G401 (cell line): ENCODE measurements around the gene GNG2. TPM values are rescaled to one million over a fixed set of nuclear protein-coding genes. Genes with fewer than 3 reads are reported as not detected.
A peak's percentile ranks its signal among the peaks of the same experiment; 100 is the strongest.

Experiments
- DNase-seq: peaks from one replicate; pipeline ENCODE4 v3.0.0-alpha.2; 2015; ENCODE audit warnings: low spot score
- in situ Hi-C: cut with HindIII; loops from 2 replicates; pipeline ENCODE4 v1.10.0; 2016; ENCODE audit warnings: low sequenced_read_pairs, mixed read lengths
- total RNA-seq: library from RNA; depleted of rRNA; stranded (reverse); fragments of >200 nt; shearing (Covaris generic); gene quantifications from 2 replicates; pipeline ENCODE4 v1.2.3, GENCODE V29; 2014

GNG2 gene
- total RNA-seq, 1 experiment from 2014 or later: not detected

- in situ Hi-C loops: no loop called here
- DNase-seq: no peak
Observed at GRCh38 chr14:51850651-51851050, 9.8 kb upstream of the GNG2 start.

DNA sequence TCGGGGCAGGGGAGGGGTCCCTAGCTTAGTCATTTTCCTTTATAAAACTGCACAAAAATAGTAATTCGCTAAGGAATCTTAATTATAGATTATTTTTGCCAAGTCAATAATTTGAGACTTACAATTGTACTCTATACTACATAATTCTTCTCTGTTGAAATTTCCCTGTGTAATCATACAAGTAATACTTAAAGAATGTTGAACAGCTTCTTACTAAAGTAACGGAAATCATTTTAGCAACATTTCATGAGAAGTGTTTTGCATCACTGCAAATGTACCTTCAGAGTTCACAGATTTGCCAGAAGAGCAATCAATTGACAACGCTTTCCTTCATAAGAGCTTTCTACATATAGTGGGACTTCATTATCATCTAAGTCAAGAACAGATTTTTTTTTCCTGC, 7.9 kb upstream of the GNG2 start:
- no peak for DNase-seq
- in situ Hi-C loops: no loop called here

DNA sequence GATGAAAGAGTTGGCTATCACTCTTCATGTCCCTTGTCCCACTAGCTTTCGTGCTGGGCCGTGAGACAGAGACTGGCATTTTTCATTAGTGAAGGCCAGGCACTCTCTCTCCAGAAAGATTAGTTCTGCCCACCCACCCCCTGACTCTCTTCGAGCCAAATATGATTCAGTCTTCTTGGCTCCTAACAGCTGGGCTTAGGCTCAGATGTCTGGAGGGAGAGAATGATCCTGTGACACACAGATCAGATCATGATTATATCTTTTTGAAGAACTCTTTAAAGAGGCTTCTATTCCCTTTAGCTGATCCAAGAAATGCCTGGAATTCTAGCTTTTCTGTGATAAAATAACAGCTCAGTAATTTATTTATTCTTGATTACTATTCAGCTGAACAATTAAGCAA, 5.2 kb upstream of the GNG2 start:
- in situ Hi-C loops: no loop called here
- DNase-seq: no peak

GRCh38 chr14:51856792-51857296, 3.6 kb upstream of the GNG2 start:
- in situ Hi-C loops: no loop called here
- DNase-seq: no peak

GRCh38 chr14:51859131-51859530, 1.3 kb upstream of the GNG2 start:
- DNase-seq: no peak
- in situ Hi-C loops: no loop called here

- DNase-seq: peak; percentile 57
- in situ Hi-C loops: no loop called here
Observed at GRCh38 chr14:51860825-51861499, 550 bp downstream of the GNG2 start.

GRCh38 chr14:51862176-51862796, 1.9 kb downstream of the GNG2 start:
- in situ Hi-C loops: no loop called here
- no peak for DNase-seq

DNA sequence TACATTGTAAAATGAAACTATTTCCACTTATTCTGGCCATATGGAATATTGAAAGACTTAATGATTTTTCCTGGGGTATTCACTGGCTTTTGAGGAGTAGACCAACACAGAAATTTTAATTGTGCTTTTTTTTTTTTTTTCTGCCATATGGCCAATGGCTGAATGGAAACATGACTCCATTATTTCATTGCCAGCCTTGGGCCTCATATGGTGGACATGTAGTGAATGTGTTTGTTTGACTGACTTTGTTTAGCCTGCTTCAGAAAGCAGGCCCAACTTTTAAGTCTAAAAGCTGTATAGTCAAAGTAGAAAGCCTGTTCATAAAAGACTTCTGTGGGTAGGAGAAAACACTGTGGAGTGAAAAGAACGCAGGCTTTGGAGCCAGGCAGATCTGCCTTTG, 2.4 kb downstream of the GNG2 start:
- in situ Hi-C loops: no loop called here
- no peak for DNase-seq

DNA sequence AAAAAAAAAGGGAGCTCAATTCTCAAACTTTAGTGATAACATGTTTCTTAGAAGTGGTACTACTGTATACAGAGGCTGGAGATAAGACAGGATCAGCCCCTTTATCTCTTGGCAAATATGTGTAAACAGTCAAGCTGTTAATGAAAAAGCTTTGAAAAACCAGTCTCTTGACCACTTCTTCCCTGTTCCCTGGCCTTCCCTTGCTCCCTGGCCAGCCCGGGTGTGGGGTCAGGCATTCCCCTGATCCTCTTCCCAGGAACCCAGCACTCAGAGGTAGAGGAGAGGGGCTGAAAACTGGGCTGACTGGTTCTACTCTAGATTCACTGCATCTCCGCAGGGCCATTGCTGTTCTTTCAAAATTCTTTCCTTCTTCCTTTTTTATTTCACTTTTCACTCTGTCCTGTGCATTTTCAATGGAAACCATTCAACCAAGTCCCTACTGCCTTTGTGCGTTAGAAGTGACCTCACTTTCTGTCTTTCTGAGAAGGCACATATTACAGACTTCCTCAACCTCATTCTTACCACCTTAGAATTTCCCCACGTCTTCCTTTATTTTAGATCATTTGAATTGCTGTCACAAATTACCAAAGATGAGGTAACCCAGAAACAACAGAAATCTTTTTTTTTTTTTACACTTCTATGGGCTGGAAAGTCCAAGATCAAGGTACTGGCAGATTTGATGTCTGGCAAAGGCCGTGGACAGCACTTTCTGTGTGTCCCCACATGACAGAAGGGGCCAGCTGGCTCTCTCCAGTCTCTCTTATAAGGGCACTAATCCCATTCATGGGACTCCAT, 5.7 kb downstream of the GNG2 start:
- in situ Hi-C loops: no loop called here
- DNase-seq: no peak

DNA sequence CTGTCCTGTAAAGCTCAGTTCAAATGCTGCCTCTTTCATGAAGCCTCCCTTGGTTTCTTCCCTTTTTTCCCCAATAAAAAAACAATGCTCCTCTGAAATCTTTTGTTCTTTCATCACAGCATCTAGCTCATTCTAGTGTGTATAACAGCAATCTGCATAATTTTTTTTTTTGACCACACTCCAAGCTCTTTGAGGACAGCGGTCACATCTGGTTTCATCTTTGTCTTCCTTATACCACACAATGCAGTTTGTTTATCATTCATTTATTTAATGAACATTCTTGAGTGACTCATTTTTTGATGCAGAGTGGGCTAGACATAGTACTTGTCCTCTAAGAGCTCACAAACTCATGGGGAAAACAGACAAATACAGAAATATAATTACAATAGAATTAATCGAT, 7.3 kb downstream of the GNG2 start:
- in situ Hi-C loops: no loop called here
- DNase-seq: no peak

DNA sequence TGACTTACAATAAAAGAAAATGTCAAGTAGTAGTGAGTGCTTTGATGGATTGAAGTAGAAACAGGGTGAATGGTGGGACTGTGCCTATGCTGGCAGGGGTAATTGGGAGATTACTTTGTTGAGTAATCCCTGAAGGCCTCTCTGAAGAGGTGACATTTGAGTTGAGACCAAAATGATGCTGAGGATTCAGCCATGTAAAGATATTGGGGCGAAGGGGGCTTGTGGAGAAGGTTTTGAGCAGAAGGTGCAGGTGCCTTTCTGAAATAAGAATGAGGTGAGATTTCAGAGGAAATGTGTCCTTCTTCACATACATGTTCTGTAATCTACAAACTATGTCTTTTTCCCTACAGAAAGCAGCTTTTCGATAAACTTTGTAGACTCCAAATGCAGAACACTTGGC, 8.0 kb downstream of the GNG2 start:
- in situ Hi-C loops: no loop called here
- DNase-seq: no peak

DNA sequence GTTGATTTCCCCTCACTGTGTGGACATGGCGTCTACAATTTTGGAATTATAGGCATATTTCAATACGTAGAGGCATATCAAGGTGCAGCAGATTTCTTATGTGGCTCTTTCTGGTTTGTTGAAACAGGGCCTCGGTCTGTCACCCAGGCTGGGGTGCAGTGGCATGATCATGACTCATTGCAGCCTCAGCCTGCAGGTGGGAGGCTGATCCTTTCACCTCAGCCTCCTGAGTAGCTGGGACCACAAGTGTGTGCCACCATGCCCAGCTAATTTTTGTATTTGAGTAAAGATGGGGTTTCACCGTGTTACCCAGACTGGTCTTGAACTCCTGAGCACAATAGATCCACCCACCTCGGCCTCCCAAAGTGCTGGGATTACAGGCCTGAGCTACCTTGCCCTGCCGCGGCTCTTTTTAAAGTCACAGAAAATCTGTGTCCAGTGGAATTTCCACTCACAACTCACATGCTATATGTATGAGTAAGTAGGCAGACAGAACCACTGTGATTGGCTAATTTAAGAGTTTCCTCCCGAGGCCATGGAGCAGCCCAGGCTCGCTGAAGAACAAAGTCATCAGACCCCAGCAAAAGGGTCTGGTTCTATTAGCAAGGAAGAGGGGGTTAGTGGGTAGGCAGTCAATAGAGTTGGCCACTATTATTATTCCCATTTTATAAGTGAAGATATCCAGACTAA, 9.1 kb downstream of the GNG2 start:
- in situ Hi-C loops: no loop called here
- DNase-seq: no peak

DNA sequence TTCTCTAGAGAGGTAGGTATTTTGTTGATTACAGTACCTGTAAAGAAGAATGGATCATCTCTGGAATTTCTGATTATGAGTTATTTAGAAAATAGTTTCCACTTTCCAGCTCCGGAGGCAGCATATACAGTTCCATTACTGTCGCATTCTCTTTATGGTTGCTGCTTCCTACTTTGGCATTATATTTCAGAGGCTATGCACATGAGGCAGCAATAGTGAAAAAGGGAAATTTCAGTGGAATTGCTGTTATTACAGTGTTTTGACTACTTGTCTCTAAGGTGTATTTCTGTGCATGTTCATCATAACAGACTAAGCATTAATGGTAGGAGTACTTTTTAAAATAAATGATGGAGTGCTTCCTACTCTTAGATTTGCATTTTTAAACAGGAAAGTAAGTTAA, 10.2 kb downstream of the GNG2 start:
- DNase-seq: no peak
- in situ Hi-C loops: no loop called here

GRCh38 chr14:51871846-51872245, 11.4 kb downstream of the GNG2 start:
- no peak for DNase-seq

DNA sequence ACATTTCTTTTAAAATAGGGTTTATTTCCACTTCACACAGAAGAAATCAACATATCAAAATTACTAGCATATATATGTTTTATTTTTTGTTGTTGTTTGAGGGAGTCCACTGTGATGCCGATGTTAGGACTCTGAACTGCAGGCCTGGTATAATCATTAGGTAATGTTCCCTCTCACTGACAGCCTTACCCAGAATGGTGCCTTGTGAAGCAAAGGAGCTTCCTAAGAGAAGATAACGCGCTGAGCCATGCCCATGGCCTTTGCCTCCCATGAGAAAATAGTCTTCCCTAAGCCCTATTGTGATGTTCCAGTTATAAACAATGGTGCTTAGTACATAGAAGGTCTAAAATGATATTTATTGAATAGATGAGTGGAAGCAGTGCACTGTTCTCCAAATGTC, 12.0 kb downstream of the GNG2 start:
- DNase-seq: no peak
- in situ Hi-C loops: no loop called here

More at GRCh38 chr14:51871846-51872245, 11.4 kb downstream of the GNG2 start:
- in situ Hi-C loops: no loop called here

DNA sequence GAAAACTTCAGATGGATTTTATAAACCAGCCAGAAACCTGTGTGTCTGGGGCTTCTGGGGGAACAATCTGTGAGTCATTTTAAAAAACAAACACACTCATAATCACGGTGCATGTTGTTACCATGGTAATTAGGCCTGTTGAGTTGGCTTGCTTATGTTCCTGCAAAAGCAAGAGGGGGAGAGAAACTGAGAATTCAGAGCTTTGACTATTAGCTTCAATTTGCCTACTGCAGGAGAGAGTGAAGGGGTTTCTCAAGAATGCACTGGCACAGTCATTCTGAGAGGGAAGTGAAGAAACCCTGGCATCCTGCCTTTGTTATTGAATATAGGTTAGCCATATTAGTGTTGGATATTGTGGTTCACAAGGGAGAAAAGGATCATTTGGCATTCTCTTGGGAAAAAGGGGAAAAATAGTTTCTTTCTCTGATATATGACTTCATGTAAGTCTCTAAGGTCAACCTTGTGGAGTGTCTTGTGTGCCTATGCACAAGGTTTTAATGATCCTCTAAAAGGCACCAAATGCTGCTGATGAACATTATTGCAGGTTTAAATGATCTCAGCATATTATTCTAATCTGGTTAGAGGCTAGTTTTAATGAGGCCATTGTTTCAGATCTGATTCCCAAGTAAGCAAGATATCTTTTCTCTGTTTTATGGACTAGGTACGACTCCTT, 12.9 kb downstream of the GNG2 start:
- no peak for DNase-seq
- in situ Hi-C loops: no loop called here

DNA sequence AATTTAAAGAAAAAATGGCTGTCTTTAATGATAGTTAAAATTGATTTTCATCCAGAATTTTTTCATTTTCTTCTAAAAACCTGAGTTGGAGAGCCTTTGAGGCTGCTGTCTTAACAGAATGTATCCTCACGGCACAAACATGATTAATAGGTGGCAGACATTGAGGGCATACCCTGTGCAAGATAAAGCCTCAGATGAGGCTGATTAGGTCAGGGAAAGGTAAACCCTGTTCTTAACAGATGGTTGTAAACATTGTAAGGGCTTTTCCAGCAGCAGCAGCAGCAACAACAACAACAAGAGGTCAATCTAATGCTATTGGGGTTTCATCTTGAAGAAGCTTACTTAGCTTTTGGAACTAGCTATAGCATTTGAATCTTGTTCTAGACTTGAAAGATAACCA, 17.4 kb downstream of the GNG2 start:
- in situ Hi-C loops: no loop called here
- no peak for DNase-seq

DNA sequence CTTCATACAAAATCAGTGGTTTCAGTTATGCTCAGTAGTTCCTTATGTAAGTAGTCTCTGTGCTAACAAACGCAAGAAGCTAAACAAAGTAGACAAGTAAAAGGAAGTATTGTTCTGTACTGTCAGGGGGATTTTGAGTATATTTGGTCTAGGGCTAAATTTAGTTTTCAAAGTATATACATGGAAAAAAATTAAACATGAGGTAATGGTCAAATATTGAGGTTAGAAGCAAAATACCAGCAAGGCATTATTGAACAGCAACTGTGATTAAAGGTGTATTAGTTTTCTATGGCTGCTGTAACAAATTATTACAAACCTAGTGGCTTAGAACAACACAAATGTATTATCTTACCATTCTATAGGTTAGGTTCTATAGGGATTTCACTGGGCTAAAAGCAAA, 18.8 kb downstream of the GNG2 start:
- in situ Hi-C loops: no loop called here
- DNase-seq: no peak

DNA sequence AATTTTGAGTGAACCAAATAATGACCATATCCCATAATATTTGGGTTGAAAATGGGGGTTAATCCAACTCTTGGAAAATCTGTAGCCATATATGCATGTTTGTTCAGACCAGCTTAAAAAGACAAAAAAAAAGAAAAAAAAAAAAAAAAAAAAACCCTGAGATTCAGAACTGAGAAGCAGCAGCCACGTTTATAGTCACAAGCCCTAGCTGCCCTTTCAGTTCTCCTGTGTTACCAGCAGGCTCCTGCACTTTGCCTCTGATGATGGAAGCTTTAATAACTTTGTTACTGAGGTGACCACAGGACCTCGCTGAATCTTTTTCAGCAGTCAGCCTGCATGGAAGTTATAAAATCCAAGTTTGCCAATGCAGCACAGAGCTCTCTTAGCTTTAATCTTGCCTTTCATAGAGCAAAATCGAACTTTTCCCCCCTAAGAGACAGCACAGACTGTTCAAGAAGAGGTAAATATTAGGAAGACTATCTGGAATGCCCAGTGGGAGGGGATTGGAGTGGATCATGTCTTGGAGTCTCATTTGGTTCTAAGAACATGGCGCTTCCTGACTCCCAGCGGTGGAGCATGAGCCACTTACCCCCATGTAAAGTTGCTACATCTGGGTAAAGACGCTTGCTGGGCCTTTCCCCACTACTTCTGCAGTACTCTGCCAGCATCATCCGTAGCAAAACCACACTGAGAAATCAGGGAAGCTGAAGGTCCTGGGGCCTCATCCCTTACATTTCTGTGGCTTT, 20.6 kb downstream of the GNG2 start:
- DNase-seq: no peak
- in situ Hi-C loops: no loop called here
